A549 (cell line): ENCODE results near the gene SLC43A1. TPM values are rescaled to one million over a fixed set of nuclear protein-coding genes. Genes with fewer than 3 reads are reported as not detected.

Experiments
- ATAC-seq, 2 experiments: fragments of 200-7000 bp in 1 of 2; fragments of >200 bp in 1 of 2; cut with Nextera tagmentation in 1 of 2; cut with Tn5 transposase in 1 of 2; 3 replicates each; pipeline versions ENCODE4 v1.8.0 to v1.9.1; 2018 to 2020; ENCODE audit warnings: mild to moderate bottlenecking in 1 of 2, moderate library complexity in 1 of 2
- CTCF ChIA-PET: fragments of 300-600 bp; sonication (Branson Sonifier 250); formaldehyde crosslinking; extraction: SDS; loops from one replicate; lab custom pipeline; 2021; ENCODE audit warnings: antibody characterized with exemption, inconsistent platforms; lab: Yijun Ruan, JAX
- POLR2A ChIA-PET: fragments of 350-600 bp; formaldehyde crosslinking; extraction: SDS; loops from one replicate; lab custom pipeline; 2021; ENCODE audit warnings: antibody characterized with exemption, inconsistent platforms; lab: Yijun Ruan, JAX
- DNase-seq, 2 experiments: peaks; one replicate each; pipeline versions ENCODE4 v3.0.0 to v3.0.0-alpha.2; 2011 to 2016; ENCODE audit warnings: low read depth in 1 of 2, low spot score in 1 of 2
- FAIRE-seq: peaks from 2 replicates; lab custom pipeline; 2011; peaks lifted over from hg19 to GRCh38; lab: Jason Lieb, UNC
- H3K27ac ChIP-seq, 2 experiments: fragments of >200 bp; sonication (Bioruptor Twin); formaldehyde crosslinking; 3 replicates each; pipeline ENCODE4 v1.5.1; 2016 to 2017
- H3K4me1 ChIP-seq: fragments of >200 bp; sonication (Bioruptor Twin); formaldehyde crosslinking; 3 replicates; pipeline ENCODE4 v1.6.1; 2016
- H3K4me2 ChIP-seq: fragments of >200 bp; sonication (Bioruptor Twin); formaldehyde crosslinking; 3 replicates; pipeline ENCODE4 v1.6.1; 2016
- H3K4me3 ChIP-seq: fragments of >200 bp; sonication (Bioruptor Twin); formaldehyde crosslinking; 3 replicates; pipeline ENCODE4 v1.5.1; 2016
- H3K9me3 ChIP-seq: fragments of >200 bp; sonication (Bioruptor Twin); formaldehyde crosslinking; 3 replicates; pipeline ENCODE4 v1.6.1; 2016
- BHLHE40 ChIP-seq: IDR thresholded peaks from 2 replicates; pipeline ENCODE4 v1.6.1; 2012; ENCODE audit warnings: low read depth, low read length, inconsistent platforms
- EHMT2 ChIP-seq: fragments of 200-600 bp; sonication (generic); IDR thresholded peaks from 2 replicates; pipeline ENCODE4 v1.6.1; 2016; ENCODE audit warnings: antibody characterized with exemption, low read depth, mild to moderate bottlenecking, moderate library complexity
- ESRRA ChIP-seq: fragments of 150-350 bp; IDR thresholded peaks from 2 replicates; pipeline ENCODE4 v1.6.1; 2014; ENCODE audit warnings: mild to moderate bottlenecking, low read length, borderline replicate concordance
- FOSL2 ChIP-seq, 2 experiments: fragments of 450-650 bp in 1 of 2; fragments of >200 bp in 1 of 2; sonication (Bioruptor Twin) in 1 of 2; formaldehyde crosslinking; IDR thresholded peaks; 2 replicates each; pipeline versions ENCODE4 v1.5.0 to v1.6.1; 2016 to 2020; ENCODE audit warnings: mild to moderate bottlenecking in 1 of 2, moderate library complexity in 1 of 2
- HDAC2 ChIP-seq: fragments of 200-600 bp; sonication (generic); IDR thresholded peaks from 2 replicates; pipeline ENCODE4 v1.6.1; 2016
- HEYL ChIP-seq: fragments of 250-450 bp; sonication (Bioruptor Pico); IDR thresholded peaks from 2 replicates; pipeline ENCODE4 v1.8.0; 2021; ENCODE audit warnings: mild to moderate bottlenecking, moderate library complexity
- HOXA7 ChIP-seq: fragments of 250-450 bp; sonication (Bioruptor Pico); IDR thresholded peaks from 2 replicates; pipeline ENCODE4 v1.5.0; 2020; ENCODE audit warnings: mild to moderate bottlenecking, moderate library complexity
- JUN ChIP-seq, 2 experiments: fragments of >200 bp; sonication (Bioruptor Twin); formaldehyde crosslinking; IDR thresholded peaks; 2 replicates in 1 of 2; 3 replicates in 1 of 2; pipeline ENCODE4 v1.6.1; 2016 to 2017
- NFE2L2 ChIP-seq: fragments of 150-350 bp; conservative IDR thresholded peaks from 2 replicates; pipeline ENCODE4 v1.6.1; 2014; ENCODE audit warnings: low read length
- POLR2A ChIP-seq: IDR thresholded peaks from 2 replicates; pipeline ENCODE4 v1.6.1; 2012; ENCODE audit warnings: mild to moderate bottlenecking, low read length
- RAD21 ChIP-seq, 2 experiments: fragments of >200 bp in 1 of 2; sonication (Bioruptor Twin) in 1 of 2; formaldehyde crosslinking in 1 of 2; IDR thresholded peaks in 1 of 2; conservative IDR thresholded peaks in 1 of 2; 2 replicates in 1 of 2; 3 replicates in 1 of 2; pipeline ENCODE4 v1.6.1; 2012 to 2018; ENCODE audit warnings: inconsistent platforms in 1 of 2
- RARB ChIP-seq: fragments of 250-450 bp; sonication (Bioruptor Pico); IDR thresholded peaks from 2 replicates; pipeline ENCODE4 v1.8.0; 2021; ENCODE audit warnings: mild to moderate bottlenecking, moderate library complexity
- RFX5 ChIP-seq: fragments of 450-650 bp; IDR thresholded peaks from 2 replicates; pipeline ENCODE4 v1.7.1; 2014; ENCODE audit warnings: antibody characterized with exemption, mild to moderate bottlenecking, moderate library complexity
- RNF2 ChIP-seq: fragments of 200-600 bp; sonication (generic); IDR thresholded peaks from 2 replicates; pipeline ENCODE4 v1.6.1; 2016; ENCODE audit warnings: low read depth, mild to moderate bottlenecking, antibody characterized with exemption, moderate library complexity, borderline replicate concordance
- SMC3 ChIP-seq: fragments of >200 bp; sonication (Bioruptor Twin); formaldehyde crosslinking; IDR thresholded peaks from 3 replicates; pipeline ENCODE4 v1.6.1; 2018; ENCODE audit warnings: inconsistent platforms
- TFCP2L1 ChIP-seq: fragments of 250-450 bp; sonication (Bioruptor Pico); IDR thresholded peaks from 2 replicates; pipeline ENCODE4 v1.5.0; 2021; ENCODE audit warnings: mild to moderate bottlenecking
- TP53 ChIP-seq: fragments of 250-450 bp; sonication (Bioruptor Pico); IDR thresholded peaks from 2 replicates; pipeline ENCODE4 v1.5.0; 2021; ENCODE audit warnings: mild to moderate bottlenecking, moderate library complexity
- ZNF302 ChIP-seq: fragments of 250-450 bp; sonication (Bioruptor Pico); IDR thresholded peaks from 2 replicates; pipeline ENCODE4 v1.9.0; 2021; ENCODE audit warnings: inconsistent platforms, mild to moderate bottlenecking, moderate library complexity
- ZSCAN20 ChIP-seq: fragments of 250-450 bp; sonication (Bioruptor Pico); IDR thresholded peaks from 2 replicates; pipeline ENCODE4 v1.8.0; 2022; ENCODE audit warnings: mild to moderate bottlenecking, moderate library complexity
- WGBS: methylation state at CpG from one replicate; pipeline ENCODE4 v1.1.6; 2017; ENCODE audit errors: missing lambda C conversion rate; 5-methylcytosine and 5-hydroxymethylcytosine counted together
- polyA plus RNA-seq, 4 experiments: library from polyadenylated mRNA; depleted of rRNA in 3 of 4; stranded (reverse); fragments of >200 nt; fragmentation: RNase III in 1 of 4; extraction: RNeasy Plus Mini Kit Qiagen cat#74134 plus additional on column Dnase treatment in 1 of 4; gene quantifications; 2 replicates in 3 of 4; 3 replicates in 1 of 4; pipeline ENCODE4 v1.2.3, GENCODE V29; 2011 to 2017
- TF ChIP-seq, protein P1 (sequence below): fragments of >200 bp; sonication (Bioruptor Twin); formaldehyde crosslinking; IDR thresholded peaks from 3 replicates; pipeline ENCODE4 v1.6.1; 2016
- TF ChIP-seq, protein P2 (sequence below): IDR thresholded peaks from 2 replicates; pipeline ENCODE4 v1.6.1; 2012; ENCODE audit warnings: low read depth, borderline replicate concordance
- TF ChIP-seq, protein P3 (sequence below): IDR thresholded peaks from 2 replicates; pipeline ENCODE4 v1.6.1; 2012
- TF ChIP-seq, protein P4 (sequence below): IDR thresholded peaks from 2 replicates; pipeline ENCODE4 v1.6.1; 2012
- TF ChIP-seq, protein P5 (sequence below): fragments of 250-450 bp; sonication (Bioruptor Pico); IDR thresholded peaks from 2 replicates; pipeline ENCODE4 v1.5.0; 2021; ENCODE audit warnings: mild to moderate bottlenecking, moderate library complexity, borderline replicate concordance

SLC43A1 gene
- polyA plus RNA-seq, 2 of the 4 experiments (the other 2 are of a cell fraction) = 1.0 to 4.6 TPM

DNA sequence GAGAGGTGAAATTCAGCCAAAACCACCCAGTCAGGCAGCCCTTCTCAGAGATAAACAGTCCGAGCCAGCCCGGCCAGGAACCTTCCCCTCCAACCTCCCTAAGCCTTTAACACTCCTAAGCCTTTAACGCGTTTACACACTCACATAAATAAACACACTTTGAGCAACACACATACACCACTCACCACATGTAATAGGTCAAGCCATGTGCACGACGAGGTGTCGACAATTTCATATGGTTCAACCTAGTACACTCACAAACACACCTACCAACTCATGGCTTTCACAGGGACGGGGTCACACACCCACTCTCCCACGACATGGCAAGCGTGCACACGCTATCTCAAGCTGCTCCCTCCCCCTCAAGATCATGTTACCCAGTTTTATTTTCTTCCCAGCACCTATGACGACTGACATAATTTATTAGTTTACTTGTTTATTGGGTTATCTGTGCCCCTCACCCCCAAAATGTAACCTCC is 15.5 kb downstream of the SLC43A1 start:
- POLR2A ChIA-PET = no interaction called here
- peak; percentile 46 to 49; a peak in 5 of 6 replicates for ATAC-seq
- no peak for FAIRE-seq
- peak overlapping the region; percentile 14; the same call in 1 of the 3 replicates for H3K4me3 ChIP-seq
- H3K4me2 ChIP-seq = peak overlapping the region; percentile 80
- WGBS = 66% methylated on average over 12 of the region's 12 CpGs
- peak overlapping the region; percentile 38 to 84; a peak in 5 of 6 replicates for H3K27ac ChIP-seq
- no peaks in the 10 kb centered on the region for H3K9me3 ChIP-seq
- TF ChIP-seq FOSL2 (IDR thresholded peaks at IDR 0.05) (no peak), FOSL2 (CRISPR knock-in tag; IDR thresholded peaks at IDR 0.05) (no peak), ZNF302 (CRISPR knock-in tag) (no peak), NFE2L2 (no peak), HEYL (no peak), RARB (CRISPR knock-in tag) (no peak), RFX5 (no peak)
- TF ChIP-seq, protein P1, sequence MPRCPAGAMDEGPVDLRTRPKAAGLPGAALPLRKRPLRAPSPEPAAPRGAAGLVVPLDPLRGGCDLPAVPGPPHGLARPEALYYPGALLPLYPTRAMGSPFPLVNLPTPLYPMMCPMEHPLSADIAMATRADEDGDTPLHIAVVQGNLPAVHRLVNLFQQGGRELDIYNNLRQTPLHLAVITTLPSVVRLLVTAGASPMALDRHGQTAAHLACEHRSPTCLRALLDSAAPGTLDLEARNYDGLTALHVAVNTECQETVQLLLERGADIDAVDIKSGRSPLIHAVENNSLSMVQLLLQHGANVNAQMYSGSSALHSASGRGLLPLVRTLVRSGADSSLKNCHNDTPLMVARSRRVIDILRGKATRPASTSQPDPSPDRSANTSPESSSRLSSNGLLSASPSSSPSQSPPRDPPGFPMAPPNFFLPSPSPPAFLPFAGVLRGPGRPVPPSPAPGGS = no peak
- DNase-seq = no peak
- CTCF ChIA-PET = interaction anchor here (1.1 to 22.5 kb wide), 5 partner anchors 10 to 162 kb away, joined by 3 to 299 read pairs (median 4); partner anchors contain the start of genes P2RX3, TIMM10 and UBE2L6
- peaks cover 11% of the 10 kb centered on the region; the same call in 2 of the 3 replicates for H3K4me1 ChIP-seq

DNA sequence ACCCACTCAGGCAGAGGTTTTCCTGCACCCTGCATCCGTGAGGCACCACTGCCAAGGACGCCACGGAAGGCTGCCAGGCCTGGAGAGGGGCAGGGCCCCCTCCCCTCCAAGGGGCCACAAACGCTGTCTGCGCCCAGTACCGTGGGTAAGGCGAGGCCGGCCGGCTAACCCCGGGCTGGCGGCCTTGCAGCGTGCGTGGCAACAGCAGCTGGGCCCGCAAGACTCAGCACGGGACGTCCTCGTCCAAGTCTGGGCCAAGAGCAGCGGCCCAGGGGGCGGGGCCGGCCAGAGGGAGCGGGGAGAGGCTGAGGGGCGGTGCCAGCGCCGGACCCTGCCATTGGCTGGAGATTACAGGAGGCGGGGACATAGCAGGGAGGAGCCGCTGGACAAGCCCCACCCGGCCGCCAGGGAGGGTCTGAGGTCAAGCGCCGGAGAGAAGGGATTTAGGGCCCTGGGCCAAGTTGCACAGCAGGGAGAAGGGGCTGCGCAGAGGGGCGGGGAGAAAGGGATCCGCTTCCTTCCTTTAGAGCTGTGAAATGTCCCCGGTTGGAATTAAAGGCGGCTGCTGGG is 16.0 kb downstream of the SLC43A1 start:
- DNase-seq = peak; percentile 83 to 98
- Histone ChIP-seq H3K27ac (peak overlapping the region; percentile 62 to 84; a peak in 5 of 6 replicates), H3K9me3 (no peaks in the 10 kb centered on the region), H3K4me3 (peak overlapping the region; percentile 23; the same call in 2 of the 3 replicates), H3K4me2 (peak overlapping the region; percentile 80), H3K4me1 (peaks cover 11% of the 10 kb centered on the region; the same call in 2 of the 3 replicates)
- POLR2A ChIA-PET = no interaction called here
- CTCF ChIA-PET = interaction anchor here (0.6 to 22.5 kb wide), 6 partner anchors 9 to 161 kb away, joined by 3 to 299 read pairs (median 4); partner anchors contain the start of genes P2RX3, TIMM10 and UBE2L6
- WGBS = 10% methylated on average over 17 of the region's 35 CpGs
- no peak for FAIRE-seq
- ATAC-seq = peak; percentile 98 to 100
- TF ChIP-seq BHLHE40 = 0 out of 2 replicates have a peak, but pooled peaks have one; percentile 17
- TF ChIP-seq, protein P2, sequence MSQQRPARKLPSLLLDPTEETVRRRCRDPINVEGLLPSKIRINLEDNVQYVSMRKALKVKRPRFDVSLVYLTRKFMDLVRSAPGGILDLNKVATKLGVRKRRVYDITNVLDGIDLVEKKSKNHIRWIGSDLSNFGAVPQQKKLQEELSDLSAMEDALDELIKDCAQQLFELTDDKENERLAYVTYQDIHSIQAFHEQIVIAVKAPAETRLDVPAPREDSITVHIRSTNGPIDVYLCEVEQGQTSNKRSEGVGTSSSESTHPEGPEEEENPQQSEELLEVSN = peak; percentile 8; the same call in 1 of the 2 replicates
- TF ChIP-seq SMC3 = no peak
- TF ChIP-seq, protein P3, sequence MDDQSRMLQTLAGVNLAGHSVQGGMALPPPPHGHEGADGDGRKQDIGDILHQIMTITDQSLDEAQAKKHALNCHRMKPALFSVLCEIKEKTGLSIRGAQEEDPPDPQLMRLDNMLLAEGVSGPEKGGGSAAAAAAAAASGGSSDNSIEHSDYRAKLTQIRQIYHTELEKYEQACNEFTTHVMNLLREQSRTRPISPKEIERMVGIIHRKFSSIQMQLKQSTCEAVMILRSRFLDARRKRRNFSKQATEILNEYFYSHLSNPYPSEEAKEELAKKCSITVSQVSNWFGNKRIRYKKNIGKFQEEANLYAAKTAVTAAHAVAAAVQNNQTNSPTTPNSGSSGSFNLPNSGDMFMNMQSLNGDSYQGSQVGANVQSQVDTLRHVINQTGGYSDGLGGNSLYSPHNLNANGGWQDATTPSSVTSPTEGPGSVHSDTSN = no peak
- no peak for TF ChIP-seq HDAC2
- peak; percentile 38; the same call in 1 of the 2 replicates for TF ChIP-seq POLR2A
- TF ChIP-seq, protein P4, sequence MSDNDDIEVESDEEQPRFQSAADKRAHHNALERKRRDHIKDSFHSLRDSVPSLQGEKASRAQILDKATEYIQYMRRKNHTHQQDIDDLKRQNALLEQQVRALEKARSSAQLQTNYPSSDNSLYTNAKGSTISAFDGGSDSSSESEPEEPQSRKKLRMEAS = 0 out of 2 replicates have a peak, but pooled peaks have one; percentile 25
- no peak for TF ChIP-seq TP53 (CRISPR knock-in tag)
- TF ChIP-seq, all 56 proteins: peak for 4

DNA sequence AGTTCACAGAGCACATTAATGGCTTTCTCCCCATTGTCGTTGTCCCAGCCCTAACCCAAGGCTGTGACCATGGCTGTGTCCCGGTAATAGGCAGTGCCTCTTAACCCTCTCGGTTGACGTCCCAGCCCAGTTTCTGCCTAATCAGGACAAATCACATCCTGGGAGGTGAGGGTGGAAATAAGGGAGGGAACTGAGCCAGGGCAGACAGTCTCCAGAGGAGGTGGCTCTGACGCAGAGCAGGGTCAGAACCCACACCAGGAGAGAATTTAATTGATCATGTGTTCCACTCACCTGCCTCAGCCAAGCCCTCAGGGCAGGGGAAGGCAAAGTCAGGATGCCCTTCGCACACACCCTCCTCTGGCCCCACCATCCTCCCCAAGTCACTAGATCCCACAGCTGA is 17.0 kb downstream of the SLC43A1 start:
- Histone ChIP-seq H3K4me1 (peaks cover 17% of the 10 kb centered on the region), H3K27ac (no peak overlapping the region), H3K4me2 (no peak overlapping the region), H3K9me3 (no peaks in the 10 kb centered on the region), H3K4me3 (no peak overlapping the region)
- ATAC-seq (no peak), FAIRE-seq (no peak), DNase-seq (no peak)
- ChIA-PET POLR2A (no interaction called here), CTCF (interaction anchor here (0.6 to 22.5 kb wide), 5 partner anchors 10 to 44 kb away, joined by 3 to 299 read pairs (median 3); partner anchors contain the start of gene TIMM10)
- WGBS = 92% methylated on average over 6 of the region's 6 CpGs
- no peak for TF ChIP-seq RAD21 (conservative IDR thresholded peaks at IDR 0.05 in 1 of 2, IDR thresholded peaks at IDR 0.05 in 1 of 2)
- no peak for TF ChIP-seq ESRRA
- no peak for TF ChIP-seq HOXA7 (CRISPR knock-in tag)
- TF ChIP-seq TP53 (CRISPR knock-in tag) = no peak
- TF ChIP-seq JUN (IDR thresholded peaks at IDR 0.05) = no peak
- TF ChIP-seq, protein P5, sequence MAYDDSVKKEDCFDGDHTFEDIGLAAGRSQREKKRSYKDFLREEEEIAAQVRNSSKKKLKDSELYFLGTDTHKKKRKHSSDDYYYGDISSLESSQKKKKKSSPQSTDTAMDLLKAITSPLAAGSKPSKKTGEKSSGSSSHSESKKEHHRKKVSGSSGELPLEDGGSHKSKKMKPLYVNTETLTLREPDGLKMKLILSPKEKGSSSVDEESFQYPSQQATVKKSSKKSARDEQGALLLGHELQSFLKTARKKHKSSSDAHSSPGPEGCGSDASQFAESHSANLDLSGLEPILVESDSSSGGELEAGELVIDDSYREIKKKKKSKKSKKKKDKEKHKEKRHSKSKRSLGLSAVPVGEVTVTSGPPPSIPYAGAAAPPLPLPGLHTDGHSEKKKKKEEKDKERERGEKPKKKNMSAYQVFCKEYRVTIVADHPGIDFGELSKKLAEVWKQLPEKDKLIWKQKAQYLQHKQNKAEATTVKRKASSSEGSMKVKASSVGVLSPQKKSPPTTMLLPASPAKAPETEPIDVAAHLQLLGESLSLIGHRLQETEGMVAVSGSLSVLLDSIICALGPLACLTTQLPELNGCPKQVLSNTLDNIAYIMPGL (CRISPR knock-in tag) = no peak
- TF ChIP-seq ZSCAN20 (CRISPR knock-in tag) = no peak
- TF ChIP-seq RNF2 = no peak
- TF ChIP-seq, protein P1 = no peak
- no peak for TF ChIP-seq TFCP2L1 (CRISPR knock-in tag)
- TF ChIP-seq, protein P3 = no peak
- no peak for TF ChIP-seq EHMT2
